Ureter (tissue), 1 donor: ENCODE measurements around the gene GATAD2A. TPM values are rescaled to one million over a fixed set of nuclear protein-coding genes. Genes with fewer than 3 reads are reported as not detected.

Experiments
- DNase-seq: peaks from one replicate; pipeline ENCODE4 v3.0.0-alpha.2; 2020; ENCODE audit warnings: low spot score
- total RNA-seq: library from RNA; stranded (reverse); gene quantifications from one replicate; pipeline ENCODE4 v1.2.4, GENCODE V29; 2023
- donor health status: DM: yes; HTN: yes; CAD: no.

The GATAD2A gene
- total RNA-seq, 1 donor from 2014 or later = 92.7 TPM

GRCh38 chr19:19507354-19507753 lies 101.9 kb downstream of the GATAD2A start:
- DNase-seq = no peak

DNA sequence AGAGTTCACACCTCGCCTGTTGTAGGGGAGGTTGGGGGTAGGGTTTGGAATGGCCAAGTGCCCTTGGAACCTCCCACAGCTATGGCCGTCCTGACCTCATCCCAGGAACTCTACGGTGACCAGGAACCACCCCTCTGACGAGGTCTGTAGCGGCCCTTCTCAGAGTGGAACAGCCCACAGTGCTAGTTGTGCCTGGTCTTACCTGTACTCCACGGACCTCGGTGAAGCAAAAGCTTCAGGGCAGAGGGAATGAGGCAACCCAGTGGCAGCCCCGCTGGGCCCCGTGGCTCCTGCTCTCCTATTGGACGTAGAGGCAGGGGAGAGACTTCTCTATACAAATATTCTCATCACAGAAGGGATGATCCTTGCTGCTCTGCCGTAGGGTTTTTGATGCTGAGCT lies 102.7 kb downstream of the GATAD2A start:
- no peak for DNase-seq

DNA sequence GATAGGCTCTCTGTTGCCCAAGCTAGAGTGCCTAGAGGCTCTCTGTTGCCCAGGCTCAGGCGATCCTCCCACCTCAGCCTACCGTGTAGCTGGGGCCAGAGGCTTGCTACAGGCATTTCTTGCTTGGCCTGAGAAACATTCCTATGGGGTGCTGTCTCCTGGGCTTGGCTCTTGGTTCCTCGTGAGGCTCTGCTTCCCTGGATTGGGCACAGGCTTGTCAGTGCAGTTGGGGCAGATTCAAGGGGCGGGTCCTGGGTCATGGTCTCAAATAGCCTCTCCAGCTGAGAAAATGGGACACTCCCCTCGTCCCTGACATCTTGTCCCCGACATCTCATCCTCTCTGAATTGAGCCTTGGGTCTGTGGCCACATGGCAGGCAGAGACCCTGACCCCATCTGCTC lies 105.0 kb downstream of the GATAD2A start:
- no peak for DNase-seq

- no peak for DNase-seq
Observed at GRCh38 chr19:19513682-19514081, 108.2 kb downstream of the GATAD2A start.

GRCh38 chr19:19514215-19514657 lies 108.8 kb downstream of the GATAD2A start:
- peak; percentile 77 for DNase-seq

DNA sequence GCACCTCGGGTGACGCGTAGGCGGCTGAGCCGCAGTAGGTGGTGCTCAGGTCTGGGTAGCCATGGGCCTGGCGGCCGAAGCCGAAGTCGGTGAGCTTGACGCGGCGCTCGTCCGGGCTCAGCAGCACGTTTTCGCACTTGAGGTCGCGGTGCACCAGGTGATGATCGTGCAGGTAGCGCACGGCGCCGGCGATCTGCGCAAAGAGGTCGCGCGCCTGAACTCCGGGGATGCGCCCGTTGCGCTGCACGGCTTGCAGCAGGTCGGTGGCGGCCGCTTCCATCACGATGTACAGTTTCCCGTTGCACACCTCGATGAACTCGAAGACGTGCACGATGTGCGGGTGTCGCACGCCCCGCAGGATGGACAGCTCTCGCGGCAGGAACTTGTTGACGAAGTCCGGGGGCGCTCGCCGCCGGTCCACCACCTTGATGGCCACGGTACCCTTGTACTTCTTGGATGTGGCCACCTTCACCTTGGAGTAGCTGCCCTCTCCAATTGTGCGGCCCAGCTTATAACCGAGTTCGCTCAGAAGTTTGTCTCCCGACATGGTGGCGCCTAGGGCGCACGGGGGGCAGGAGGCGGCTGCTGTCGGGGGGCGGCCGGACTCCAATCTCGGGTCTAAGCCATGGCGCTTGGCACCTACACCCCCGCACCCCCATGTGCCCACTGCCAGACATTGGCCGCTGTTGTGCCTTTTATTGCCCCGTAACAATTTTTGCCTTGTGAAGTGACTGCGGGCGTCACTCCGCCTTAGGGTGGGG lies 109.6 kb downstream of the GATAD2A start, which contains the start of gene TSSK6:
Gene TSSK6 (minus strand): TSS at position 668 of the 761 bp plus-strand sequence. CDS start 121 bp downstream, at position 547.
- DNase-seq = no peak

GRCh38 chr19:19515642-19516519 lies 110.4 kb downstream of the GATAD2A start, which contains the start of gene NDUFA13:
NDUFA13 (plus strand) TSS chr19:19516225; CDS start chr19:19516239, 14 bp downstream.
- DNase-seq = peak; percentile 95

DNA sequence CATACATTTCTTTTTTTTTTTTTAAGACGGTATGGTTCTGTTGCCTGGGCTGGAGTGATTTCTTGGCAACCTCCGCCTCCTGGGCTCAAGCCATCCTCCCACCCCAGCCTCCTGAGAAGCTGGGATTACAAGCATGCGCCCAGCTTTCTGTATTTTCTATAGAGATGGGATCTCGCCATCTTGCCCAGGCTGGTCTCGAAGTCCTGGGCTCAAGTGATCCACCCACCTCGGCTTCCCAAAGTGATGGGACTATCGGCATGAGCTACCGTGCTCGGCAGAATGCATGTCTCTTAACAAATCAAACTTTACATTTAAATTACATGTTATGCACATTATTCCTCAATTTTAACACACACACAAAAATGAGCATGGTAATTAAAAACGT lies 111.8 kb downstream of the GATAD2A start:
- DNase-seq = no peak

- DNase-seq = no peak
Observed at GRCh38 chr19:19520989-19521388, 115.5 kb downstream of the GATAD2A start.

GRCh38 chr19:19523177-19523576 lies 117.7 kb downstream of the GATAD2A start:
- no peak for DNase-seq

GRCh38 chr19:19524053-19524452 lies 118.6 kb downstream of the GATAD2A start:
- no peak for DNase-seq

GRCh38 chr19:19525611-19526380 lies 120.3 kb downstream of the GATAD2A start:
- DNase-seq = no peak

DNA sequence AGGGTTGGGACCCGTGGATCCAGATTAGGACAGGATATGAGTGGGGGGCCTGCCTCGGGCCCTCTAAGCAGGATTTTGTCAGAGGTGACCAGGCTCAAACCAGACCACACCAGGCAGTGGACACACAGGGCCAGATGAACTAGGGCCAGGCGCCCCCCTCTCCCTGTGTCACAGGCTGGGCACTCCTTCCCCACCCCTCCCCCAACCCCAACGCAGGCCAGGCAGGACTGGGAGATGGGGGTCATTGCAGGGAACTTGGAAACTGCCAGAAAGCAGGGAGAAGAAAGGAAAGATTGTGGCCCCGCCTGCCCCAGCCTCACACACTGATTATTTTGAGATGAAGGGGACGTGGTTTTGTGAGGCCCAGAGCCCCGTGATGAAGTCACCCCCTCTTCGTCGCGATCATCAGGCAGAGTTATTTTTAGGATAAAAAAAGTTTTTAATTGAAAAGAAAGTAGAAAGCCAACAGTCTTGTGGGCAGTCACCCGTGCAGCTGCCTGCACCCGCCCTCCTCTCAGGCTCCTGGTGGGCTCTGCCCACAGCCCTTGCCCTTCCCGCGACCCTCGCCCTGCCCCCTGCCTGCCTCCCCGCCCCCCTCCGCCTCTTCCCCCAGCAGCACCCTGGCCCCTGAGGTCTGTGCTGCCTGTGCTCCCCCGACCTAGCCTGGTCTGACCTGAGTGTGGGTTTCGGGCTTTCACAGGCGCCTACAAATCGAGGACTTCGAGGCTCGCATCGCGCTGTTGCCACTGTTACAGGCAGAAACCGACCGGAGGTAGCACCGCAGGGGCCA lies 121.3 kb downstream of the GATAD2A start:
- no peak for DNase-seq

GRCh38 chr19:19527371-19527656 lies 121.8 kb downstream of the GATAD2A start:
- DNase-seq = no peak

DNA sequence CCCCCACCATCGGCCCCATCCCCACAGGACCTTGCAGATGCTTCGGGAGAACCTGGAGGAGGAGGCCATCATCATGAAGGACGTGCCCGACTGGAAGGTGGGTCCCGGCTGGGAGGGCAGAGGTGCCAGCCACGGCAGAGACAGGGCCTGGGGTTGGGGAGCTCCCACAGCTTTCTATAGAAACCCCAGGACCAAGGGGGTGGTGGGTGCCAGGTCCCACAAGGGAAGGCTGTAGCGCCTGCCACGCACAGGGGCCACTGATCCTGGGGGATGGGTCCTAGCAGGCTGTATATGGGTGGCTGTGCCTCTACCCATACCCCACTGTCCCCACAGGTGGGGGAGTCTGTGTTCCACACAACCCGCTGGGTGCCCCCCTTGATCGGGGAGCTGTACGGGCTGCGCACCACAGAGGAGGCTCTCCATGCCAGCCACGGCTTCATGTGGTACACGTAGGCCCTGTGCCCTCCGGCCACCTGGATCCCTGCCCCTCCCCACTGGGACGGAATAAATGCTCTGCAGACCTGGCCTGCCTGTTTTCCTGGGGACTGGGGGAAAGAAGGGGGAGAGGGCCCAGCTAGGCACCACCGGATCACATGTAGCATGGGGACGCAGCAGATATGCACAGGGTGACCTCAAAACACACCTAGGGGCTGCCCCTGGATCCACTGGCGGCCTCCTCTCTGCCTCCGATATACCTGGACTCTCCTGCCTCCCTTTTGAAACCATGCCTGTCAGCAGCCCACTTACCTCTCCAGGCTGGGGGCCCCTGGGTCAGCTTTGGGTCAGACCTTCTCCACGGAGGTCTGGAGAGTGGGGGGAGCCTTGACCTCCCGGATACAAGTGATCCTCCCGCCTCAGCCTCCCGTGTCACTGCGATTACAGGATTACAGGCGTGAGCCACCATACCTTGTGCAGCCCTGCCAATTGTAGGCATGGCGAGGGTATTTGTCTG lies 122.5 kb downstream of the GATAD2A start:
- no peak for DNase-seq

DNA sequence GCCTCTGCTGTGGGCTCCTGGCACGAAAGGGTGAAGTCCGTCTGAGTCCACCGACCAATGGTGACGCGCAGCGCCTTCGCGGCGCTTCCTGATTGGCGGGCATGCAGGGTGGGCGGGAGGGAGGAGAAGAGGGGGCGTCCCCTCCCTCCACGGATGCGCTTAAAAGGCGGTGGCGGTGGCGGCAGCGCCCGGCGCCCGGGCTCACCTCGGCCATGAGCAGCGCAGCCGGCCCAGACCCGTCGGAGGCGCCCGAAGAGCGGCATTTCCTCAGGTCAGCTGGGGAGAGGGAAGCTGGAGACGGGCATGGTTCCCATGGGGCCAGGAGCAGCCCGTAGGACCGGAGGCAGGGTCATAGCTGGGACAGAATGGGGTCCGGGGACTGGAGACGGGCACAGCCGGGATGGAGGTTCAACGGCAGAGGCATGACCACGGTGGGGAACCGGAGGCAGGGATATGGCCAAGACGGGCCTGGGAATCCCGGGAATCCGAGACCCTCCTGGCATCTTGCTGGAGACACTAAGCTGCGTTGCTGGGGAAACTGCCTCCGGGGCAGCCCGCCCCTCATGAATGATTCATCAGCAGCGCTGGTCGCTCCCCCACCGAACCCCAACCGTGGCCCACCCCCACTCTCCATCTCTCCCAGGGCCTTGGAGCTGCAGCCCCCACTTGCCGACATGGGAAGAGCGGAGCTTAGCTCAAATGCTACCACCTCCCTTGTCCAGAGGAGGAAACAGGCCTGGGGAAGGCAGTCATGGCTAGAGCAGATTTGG lies 123.4 kb downstream of the GATAD2A start, which contains the start of gene YJEFN3:
Gene YJEFN3 (plus strand): TSS at position 191 of the 770 bp plus-strand sequence. CDS start 22 bp downstream, at position 213.
- no peak for DNase-seq

DNA sequence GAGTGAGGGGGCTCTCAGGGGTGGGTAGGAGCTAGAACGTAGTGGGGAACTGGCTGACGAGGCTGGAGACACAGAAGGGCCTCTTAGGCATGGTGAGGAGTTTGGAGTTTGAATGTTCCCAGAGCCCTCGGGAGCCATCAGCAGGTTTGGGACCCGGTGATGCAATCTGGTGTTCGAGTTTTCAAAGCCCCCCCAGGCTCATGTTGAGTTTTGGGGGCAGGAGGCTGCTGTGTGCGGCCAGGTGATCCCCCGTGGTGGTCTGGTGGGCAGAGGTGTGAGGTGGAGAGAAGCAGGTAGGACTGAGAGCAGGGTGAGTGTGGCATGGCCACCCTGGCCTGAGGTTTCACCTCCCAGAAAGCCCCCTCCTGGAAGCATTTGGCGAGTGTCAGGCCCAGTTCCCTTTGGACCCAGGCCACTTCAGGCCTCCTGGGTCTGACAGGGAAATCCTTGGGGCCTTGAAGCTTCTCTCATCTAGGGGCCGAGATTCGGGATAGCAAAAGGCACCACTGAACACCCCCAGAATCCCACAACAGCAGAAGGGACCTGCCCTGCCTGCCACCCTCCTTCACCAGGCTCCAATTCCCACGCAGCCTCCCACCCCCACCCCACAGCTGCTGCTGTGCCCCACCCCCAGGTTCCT lies 124.4 kb downstream of the GATAD2A start:
- DNase-seq = no peak

- DNase-seq = no peak
Observed at GRCh38 chr19:19530423-19530804, 124.9 kb downstream of the GATAD2A start.

- DNase-seq = no peak
Observed at GRCh38 chr19:19530889-19531288, 125.4 kb downstream of the GATAD2A start.
